K562 (cell line): ENCODE results near the gene XPR1. TPM values are rescaled to one million over a fixed set of nuclear protein-coding genes. Genes with fewer than 3 reads are reported as not detected.

Experiments
- ATF4 ChIP-seq: fragments of 450-650 bp; formaldehyde crosslinking; IDR thresholded peaks from 2 replicates; pipeline ENCODE4 v1.4.0; 2022; ENCODE audit warnings: mild to moderate bottlenecking, moderate library complexity
- BMI1 ChIP-seq: fragments of 150-350 bp; IDR thresholded peaks from 2 replicates; pipeline ENCODE4 v1.6.1; 2014; ENCODE audit warnings: low read length
- EZH2 ChIP-seq: IDR thresholded peaks from 2 replicates; pipeline ENCODE4 v1.6.1; 2012; ENCODE audit warnings: low read depth, mild to moderate bottlenecking, inconsistent platforms, low read length, borderline replicate concordance
- FOS ChIP-seq: IDR thresholded peaks from 3 replicates; pipeline ENCODE4 v1.6.1; 2011; ENCODE audit not compliant: insufficient read length; ENCODE audit errors: extremely low read depth
- HMG20B ChIP-seq: fragments of 250-450 bp; sonication (Bioruptor Pico); IDR thresholded peaks from 2 replicates; pipeline ENCODE4 v1.5.0; 2021; ENCODE audit warnings: mild to moderate bottlenecking
- HNRNPH1 ChIP-seq: fragments of 200-400 bp; formaldehyde crosslinking; optimal IDR thresholded peaks from 2 replicates; pipeline ENCODE3; 2017; ENCODE audit warnings: low read depth, mild to moderate bottlenecking, low read length, moderate library complexity
- HSF4 ChIP-seq: fragments of 250-450 bp; sonication (Bioruptor Pico); IDR thresholded peaks from 2 replicates; pipeline ENCODE4 v2.1.2; 2022; ENCODE audit warnings: mild to moderate bottlenecking, moderate library complexity, borderline replicate concordance
- KLF16 ChIP-seq: IDR thresholded peaks from 2 replicates; pipeline ENCODE4 v1.6.1; 2016; ENCODE audit warnings: antibody characterized with exemption
- MAFG ChIP-seq: fragments of 450-650 bp; conservative IDR thresholded peaks from 2 replicates; pipeline ENCODE4 v1.6.1; 2016; ENCODE audit warnings: missing genetic modification characterization, missing compliant biosample characterization
- PURB ChIP-seq: sonication (generic); formaldehyde crosslinking; IDR thresholded peaks from 2 replicates; pipeline ENCODE4 v1.9.0; 2021; ENCODE audit warnings: low read depth, mild to moderate bottlenecking, missing genetic modification reagents
- RB1 ChIP-seq: fragments of 450-650 bp; IDR thresholded peaks from 2 replicates; pipeline ENCODE4 v1.6.1; 2017; ENCODE audit warnings: low read depth, mild to moderate bottlenecking
- RUNX1 ChIP-seq: sonication (generic); IDR thresholded peaks from 2 replicates; pipeline ENCODE4 v1.6.1; 2016; ENCODE audit warnings: antibody characterized with exemption, low read depth
- SLC30A9 ChIP-seq: fragments of 250-450 bp; sonication (Bioruptor Pico); IDR thresholded peaks from 2 replicates; pipeline ENCODE4 v1.8.0; 2022; ENCODE audit warnings: mild to moderate bottlenecking, moderate library complexity
- SPI1 ChIP-seq: IDR thresholded peaks from 2 replicates; pipeline ENCODE4 v1.6.1; 2011; ENCODE audit warnings: low read depth, low read length, control low read depth, borderline replicate concordance
- TCF15 ChIP-seq: fragments of 250-450 bp; sonication (Bioruptor Pico); IDR thresholded peaks from 2 replicates; pipeline ENCODE4 v1.8.0; 2022; ENCODE audit warnings: moderate library complexity, mild to moderate bottlenecking, inconsistent platforms
- XRCC4 ChIP-seq: IDR thresholded peaks from one replicate; pipeline ENCODE4 v1.6.1; 2011; ENCODE audit not compliant: insufficient read depth, insufficient read length; ENCODE audit errors: extremely low read depth
- ZBTB2 ChIP-seq: fragments of 450-650 bp; IDR thresholded peaks from 2 replicates; pipeline ENCODE4 v1.6.1; 2016; ENCODE audit warnings: antibody characterized with exemption
- ZFPM2 ChIP-seq: fragments of 250-450 bp; sonication (Bioruptor Pico); IDR thresholded peaks from 2 replicates; pipeline ENCODE4 v1.5.1; 2022; ENCODE audit warnings: mild to moderate bottlenecking
- ZNF184 ChIP-seq: sonication (generic); formaldehyde crosslinking; IDR thresholded peaks from 2 replicates; pipeline ENCODE4 v1.5.0; 2020; ENCODE audit warnings: missing genetic modification reagents
- ZNF445 ChIP-seq: fragments of 250-450 bp; sonication (Bioruptor Pico); IDR thresholded peaks from 2 replicates; pipeline ENCODE4 v1.4.0; 2020; ENCODE audit warnings: low read depth, mild to moderate bottlenecking, moderate library complexity
- polyA plus RNA-seq, 8 experiments: library from polyadenylated mRNA; depleted of rRNA in 4 of 8; stranded (reverse) in 5 of 8; unstranded in 3 of 8; fragments of >200 nt; fragmentation: Nextera tagmentation in 2 of 8; fragmentation: Illumina TruSeq in 1 of 8; extraction: Ambion mirVana in 2 of 8; extraction: Trizol in 1 of 8; gene quantifications; 2 replicates each; pipeline versions ENCODE4 v1.2.1 to v1.2.3, GENCODE V29; 2011 to 2014; ENCODE audit warnings: inconsistent platforms in 1 of 8, missing spikeins in 1 of 8
- total RNA-seq, 7 experiments: library from RNA; depleted of rRNA in 6 of 7; stranded (reverse); fragments of >200 nt in 6 of 7; fragmentation: Illumina TruSeq in 2 of 7; extraction: Trizol in 2 of 7; gene quantifications; 2 replicates each; pipeline versions ENCODE4 v1.2.1 to v1.2.3, GENCODE V29; 2011 to 2021; ENCODE audit warnings: low replicate concordance in 1 of 7
- TF ChIP-seq, protein P1 (sequence below), 2 experiments: fragments of 200-800 bp in 1 of 2; sonication (Bioruptor generic) in 1 of 2; sonication (generic) in 1 of 2; formaldehyde crosslinking in 1 of 2; IDR thresholded peaks in 1 of 2; conservative IDR thresholded peaks in 1 of 2; 2 replicates each; pipeline versions ENCODE4 v1.5.0 to v1.6.1; 2016 to 2020; ENCODE audit warnings: missing compliant biosample characterization in 1 of 2, missing genetic modification characterization in 1 of 2, missing genetic modification reagents in 1 of 2
- TF ChIP-seq, protein P2 (sequence below), 2 experiments: fragments of 450-650 bp; IDR thresholded peaks; 2 replicates each; pipeline ENCODE4 v1.6.1; 2016
- TF ChIP-seq, protein P3 (sequence below): sonication (generic); formaldehyde crosslinking; IDR thresholded peaks from 2 replicates; pipeline ENCODE4 v1.4.0; 2020; ENCODE audit warnings: mild to moderate bottlenecking, missing genetic modification reagents

The XPR1 gene
- total and polyA plus RNA-seq, 9 of the 15 experiments (the other 6 are each of a cell fraction or from before 2014, with no cell fraction given): 3.0 to 66.2 (median 38.6) TPM

DNA sequence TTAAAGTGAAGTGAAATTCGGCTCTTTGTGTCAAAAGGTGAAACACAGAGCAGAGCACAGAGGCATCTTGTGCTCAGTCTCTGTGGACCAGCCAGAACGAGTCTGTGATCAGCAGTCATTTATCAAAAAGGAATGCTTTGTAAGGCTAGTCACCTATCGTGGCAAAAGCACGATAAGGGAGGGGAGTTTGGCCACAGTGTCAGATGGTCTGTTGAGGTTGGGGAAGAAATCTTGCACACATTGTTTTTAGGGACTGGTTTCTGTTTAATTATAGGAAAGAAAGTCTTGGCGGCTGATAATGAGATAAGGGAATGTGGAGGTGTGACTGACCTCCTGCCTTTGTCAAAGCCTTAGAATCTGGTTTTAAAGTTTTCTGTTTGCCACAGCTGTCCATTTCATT, 222.6 kb downstream of the XPR1 start (continued):
- TF ChIP-seq, protein P1, sequence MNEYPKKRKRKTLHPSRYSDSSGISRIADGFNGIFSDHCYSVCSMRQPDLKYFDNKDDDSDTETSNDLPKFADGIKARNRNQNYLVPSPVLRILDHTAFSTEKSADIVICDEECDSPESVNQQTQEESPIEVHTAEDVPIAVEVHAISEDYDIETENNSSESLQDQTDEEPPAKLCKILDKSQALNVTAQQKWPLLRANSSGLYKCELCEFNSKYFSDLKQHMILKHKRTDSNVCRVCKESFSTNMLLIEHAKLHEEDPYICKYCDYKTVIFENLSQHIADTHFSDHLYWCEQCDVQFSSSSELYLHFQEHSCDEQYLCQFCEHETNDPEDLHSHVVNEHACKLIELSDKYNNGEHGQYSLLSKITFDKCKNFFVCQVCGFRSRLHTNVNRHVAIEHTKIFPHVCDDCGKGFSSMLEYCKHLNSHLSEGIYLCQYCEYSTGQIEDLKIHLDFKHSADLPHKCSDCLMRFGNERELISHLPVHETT (CRISPR knock-in tag; conservative IDR thresholded peaks at IDR 0.05 in 1 of 2, IDR thresholded peaks at IDR 0.05 in 1 of 2): peak in 1 of 2 experiments; percentile 46; a peak in 1 of 4 replicates
- TF ChIP-seq TCF15 (CRISPR knock-in tag) (no peak), ZNF445 (CRISPR knock-in tag) (no peak), ZBTB2 (no peak), BMI1 (no peak), KLF16 (peak; percentile 81), RUNX1 (no peak; the same call in 1 of the 2 replicates), PURB (no peak), HMG20B (CRISPR knock-in tag) (no peak), RB1 (no peak), MAFG (tag) (no peak), SPI1 (no peak), ATF4 (CRISPR knock-in tag) (no peak), HNRNPH1 (no peak), ZFPM2 (CRISPR knock-in tag) (no peak), FOS (no peak), HSF4 (no peak), EZH2 (no peak), ZNF184 (no peak), SLC30A9 (CRISPR knock-in tag) (no peak), XRCC4 (no peak)
- TF ChIP-seq, protein P2, sequence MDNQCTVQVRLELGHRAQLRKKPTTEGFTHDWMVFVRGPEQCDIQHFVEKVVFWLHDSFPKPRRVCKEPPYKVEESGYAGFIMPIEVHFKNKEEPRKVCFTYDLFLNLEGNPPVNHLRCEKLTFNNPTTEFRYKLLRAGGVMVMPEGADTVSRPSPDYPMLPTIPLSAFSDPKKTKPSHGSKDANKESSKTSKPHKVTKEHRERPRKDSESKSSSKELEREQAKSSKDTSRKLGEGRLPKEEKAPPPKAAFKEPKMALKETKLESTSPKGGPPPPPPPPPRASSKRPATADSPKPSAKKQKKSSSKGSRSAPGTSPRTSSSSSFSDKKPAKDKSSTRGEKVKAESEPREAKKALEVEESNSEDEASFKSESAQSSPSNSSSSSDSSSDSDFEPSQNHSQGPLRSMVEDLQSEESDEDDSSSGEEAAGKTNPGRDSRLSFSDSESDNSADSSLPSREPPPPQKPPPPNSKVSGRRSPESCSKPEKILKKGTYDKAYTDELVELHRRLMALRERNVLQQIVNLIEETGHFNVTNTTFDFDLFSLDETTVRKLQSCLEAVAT (IDR thresholded peaks at IDR 0.05): no peak
- TF ChIP-seq, protein P3, sequence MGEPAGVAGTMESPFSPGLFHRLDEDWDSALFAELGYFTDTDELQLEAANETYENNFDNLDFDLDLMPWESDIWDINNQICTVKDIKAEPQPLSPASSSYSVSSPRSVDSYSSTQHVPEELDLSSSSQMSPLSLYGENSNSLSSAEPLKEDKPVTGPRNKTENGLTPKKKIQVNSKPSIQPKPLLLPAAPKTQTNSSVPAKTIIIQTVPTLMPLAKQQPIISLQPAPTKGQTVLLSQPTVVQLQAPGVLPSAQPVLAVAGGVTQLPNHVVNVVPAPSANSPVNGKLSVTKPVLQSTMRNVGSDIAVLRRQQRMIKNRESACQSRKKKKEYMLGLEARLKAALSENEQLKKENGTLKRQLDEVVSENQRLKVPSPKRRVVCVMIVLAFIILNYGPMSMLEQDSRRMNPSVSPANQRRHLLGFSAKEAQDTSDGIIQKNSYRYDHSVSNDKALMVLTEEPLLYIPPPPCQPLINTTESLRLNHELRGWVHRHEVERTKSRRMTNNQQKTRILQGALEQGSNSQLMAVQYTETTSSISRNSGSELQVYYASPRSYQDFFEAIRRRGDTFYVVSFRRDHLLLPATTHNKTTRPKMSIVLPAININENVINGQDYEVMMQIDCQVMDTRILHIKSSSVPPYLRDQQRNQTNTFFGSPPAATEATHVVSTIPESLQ (CRISPR knock-in tag): no peak
